Natural killer cell (primary cell): ENCODE data around the gene TRAPPC3L. TPM values are rescaled to one million over a fixed set of nuclear protein-coding genes. Genes with fewer than 3 reads are reported as not detected.

Experiments
- ATAC-seq, 3 donors: fragments of 150-1000 bp in 2 of 3; fragments of 200-7000 bp in 1 of 3; cut with Tn5 transposase; 1 replicate in 1 of 3; 2 replicates in 2 of 3; pipeline ENCODE4 v1.10.0; 2021; ENCODE audit warnings: mild to moderate bottlenecking in 2 of 3, moderate library complexity in 2 of 3
- DNase-seq, 2 donors: peaks; one replicate each; pipeline versions ENCODE4 v3.0.0 to v3.0.0-alpha.2; 2013 to 2021; ENCODE audit warnings: mixed read lengths in 1 of 2
- H3K27ac ChIP-seq: one replicate; pipeline ENCODE4 v1.5.1; 2013; ENCODE audit warnings: mild to moderate bottlenecking, low read length
- H3K27me3 ChIP-seq: one replicate; pipeline ENCODE4 v1.6.1; 2013; ENCODE audit warnings: low read length; ENCODE audit not compliant: control insufficient read depth, insufficient read depth
- H3K36me3 ChIP-seq: one replicate; pipeline ENCODE4 v1.6.1; 2013; ENCODE audit warnings: low read length; ENCODE audit not compliant: control insufficient read depth, insufficient read depth
- H3K4me1 ChIP-seq: one replicate; pipeline ENCODE4 v1.6.1; 2013; ENCODE audit warnings: low read length; ENCODE audit not compliant: control insufficient read depth, insufficient read depth
- H3K4me3 ChIP-seq: one replicate; pipeline ENCODE4 v1.5.1; 2013; ENCODE audit warnings: low read length
- H3K9me3 ChIP-seq: one replicate; pipeline ENCODE4 v1.6.1; 2013; ENCODE audit warnings: low read length; ENCODE audit not compliant: control insufficient read depth, insufficient read depth
- H3K27ac Mint-ChIP-seq, 2 donors: one replicate each; pipeline ENCODE4 v1.8.0; 2022; ENCODE audit warnings: mild to moderate bottlenecking in 2 of 2, mixed read lengths in 2 of 2, moderate library complexity in 1 of 2
- H3K27me3 Mint-ChIP-seq, 2 donors: one replicate each; pipeline ENCODE4 v1.8.0; 2022; ENCODE audit warnings: low read depth in 2 of 2, mixed read lengths in 2 of 2
- H3K36me3 Mint-ChIP-seq: one replicate; pipeline ENCODE4 v1.8.0; 2022; ENCODE audit warnings: mixed read lengths
- H3K4me1 Mint-ChIP-seq, 2 donors: one replicate each; pipeline ENCODE4 v1.8.0; 2022; ENCODE audit warnings: mixed read lengths in 2 of 2
- H3K4me3 Mint-ChIP-seq: one replicate; pipeline ENCODE4 v1.8.0; 2022; ENCODE audit warnings: mild to moderate bottlenecking, moderate library complexity, mixed read lengths
- H3K9me3 Mint-ChIP-seq, 2 donors: one replicate each; pipeline ENCODE4 v1.8.0; 2022; ENCODE audit warnings: mixed read lengths in 2 of 2
- CTCF ChIP-seq: fragments of 200-600 bp; IDR thresholded peaks from one replicate; pipeline ENCODE4 v1.8.0; 2022; ENCODE audit warnings: antibody characterized with exemption
- WGBS: methylation state at CpG from one replicate; pipeline ENCODE4 v1.1.7; 2013; ENCODE audit warnings: missing lambda C conversion rate; ENCODE audit not compliant: insufficient coverage; 5-methylcytosine and 5-hydroxymethylcytosine counted together
- intact Hi-C: fragments of 100-400 bp; cut with micrococcal nuclease; formaldehyde crosslinking; loops from one replicate; pipeline ENCODE4 v1.14.2; 2022
- total RNA-seq, 4 donors: library from RNA; stranded (reverse); fragments of 120-200 nt in 1 of 4; gene quantifications; one replicate each; pipeline versions ENCODE4 v1.2.3 to v1.2.4, GENCODE V29; 2013 to 2022

The TRAPPC3L gene
- total RNA-seq, 3 donors from 2014 or later (not counting 1 experiment from before 2014, with no cell fraction given): 0.66 TPM; not detected in 2

- ATAC-seq (no peak), DNase-seq (no peak)
- H3K27ac Mint-ChIP-seq: no peak overlapping the region
- no peak overlapping the region for H3K4me3 Mint-ChIP-seq
- H3K4me1 Mint-ChIP-seq: peaks cover 20 to 23% of the 10 kb centered on the region in 2 donors
- Histone ChIP-seq H3K27ac (no peak overlapping the region), H3K27me3 (no peaks in the 10 kb centered on the region), H3K36me3 (no peaks in the 10 kb centered on the region), H3K4me3 (no peak overlapping the region), H3K4me1 (no peaks in the 10 kb centered on the region), H3K9me3 (no peaks in the 10 kb centered on the region)
- intact Hi-C loops: no loop called here
- no peaks in the 10 kb centered on the region for H3K9me3 Mint-ChIP-seq
- H3K27me3 Mint-ChIP-seq: no peaks in the 10 kb centered on the region
- TF ChIP-seq CTCF: no peak
- H3K36me3 Mint-ChIP-seq: no peaks in the 10 kb centered on the region
- WGBS: 90% methylated on average over 1 of the region's 1 CpG
Observed at GRCh38 chr6:116471531-116471930, 74.0 kb downstream of the TRAPPC3L start.

GRCh38 chr6:116468293-116468692 is 77.2 kb downstream of the TRAPPC3L start:
- no peak overlapping the region for H3K4me3 ChIP-seq
- H3K27ac ChIP-seq: no peak overlapping the region
- H3K27me3 Mint-ChIP-seq: no peaks in the 10 kb centered on the region
- no peaks in the 10 kb centered on the region for H3K9me3 ChIP-seq
- intact Hi-C loops: no loop called here
- no peaks in the 10 kb centered on the region for H3K4me1 ChIP-seq
- H3K36me3 Mint-ChIP-seq: no peaks in the 10 kb centered on the region
- no peaks in the 10 kb centered on the region for H3K27me3 ChIP-seq
- H3K4me1 Mint-ChIP-seq: peaks cover 0 to 13% of the 10 kb centered on the region in 2 donors
- no peak overlapping the region for H3K27ac Mint-ChIP-seq
- ATAC-seq: no peak
- H3K36me3 ChIP-seq: no peaks in the 10 kb centered on the region
- no peaks in the 10 kb centered on the region for H3K9me3 Mint-ChIP-seq
- H3K4me3 Mint-ChIP-seq: no peak overlapping the region
- DNase-seq: no peak
- no peak for TF ChIP-seq CTCF
- WGBS: no CpG with 5 or more reads among the region's 1 CpG

GRCh38 chr6:116467514-116467913 is 78.0 kb downstream of the TRAPPC3L start:
- Histone ChIP-seq H3K4me1 (peaks cover 2% of the 10 kb centered on the region), H3K4me3 (no peak overlapping the region), H3K27ac (no peak overlapping the region), H3K9me3 (no peaks in the 10 kb centered on the region), H3K27me3 (no peaks in the 10 kb centered on the region), H3K36me3 (no peaks in the 10 kb centered on the region)
- Mint-ChIP-seq H3K36me3 (no peaks in the 10 kb centered on the region), H3K4me3 (no peak overlapping the region), H3K4me1 (peaks cover 4 to 18% of the 10 kb centered on the region in 2 donors), H3K27ac (no peak overlapping the region), H3K27me3 (no peaks in the 10 kb centered on the region), H3K9me3 (no peaks in the 10 kb centered on the region)
- TF ChIP-seq CTCF: no peak
- DNase-seq (no peak), ATAC-seq (no peak)
- intact Hi-C loops: no loop called here

- ATAC-seq (no peak), DNase-seq (no peak)
- TF ChIP-seq CTCF: no peak
- Histone ChIP-seq H3K27me3 (no peaks in the 10 kb centered on the region), H3K9me3 (no peaks in the 10 kb centered on the region), H3K4me3 (no peak overlapping the region), H3K36me3 (no peaks in the 10 kb centered on the region), H3K27ac (no peak overlapping the region), H3K4me1 (peaks cover 5% of the 10 kb centered on the region)
- no peaks in the 10 kb centered on the region for H3K36me3 Mint-ChIP-seq
- no peaks in the 10 kb centered on the region for H3K27me3 Mint-ChIP-seq
- H3K4me3 Mint-ChIP-seq: no peak overlapping the region
- intact Hi-C loops: no loop called here
- H3K9me3 Mint-ChIP-seq: no peaks in the 10 kb centered on the region
- 100% methylated on average over 1 of the region's 1 CpG for WGBS
- no peak overlapping the region for H3K27ac Mint-ChIP-seq
- H3K4me1 Mint-ChIP-seq: peaks cover 6 to 20% of the 10 kb centered on the region in 2 donors
Observed at GRCh38 chr6:116467096-116467495, 78.4 kb downstream of the TRAPPC3L start.
